Activated CD4-positive, alpha-beta T cell treated with anti-CD3 and anti-CD28 coated beads, Interleukin-2, amount 10 ng/mL, durations not matched to agents 7 days and 5 days (primary cell): ENCODE measurements around the gene PCDH9. TPM values are rescaled to one million over a fixed set of nuclear protein-coding genes. Genes with fewer than 3 reads are reported as not detected.

Experiments
- CTCF ChIA-PET: fragments of 350-600 bp; sonication (Branson Sonifier 250); formaldehyde crosslinking; loops from one replicate; lab custom pipeline; 2021; ENCODE audit warnings: antibody characterized with exemption; lab: Charles Lee
- POLR2A ChIA-PET: fragments of 350-600 bp; sonication (Branson Sonifier 250); formaldehyde crosslinking; loops from one replicate; lab custom pipeline; 2021; ENCODE audit warnings: antibody characterized with exemption; lab: Charles Lee
- DNase-seq: peaks from one replicate; pipeline ENCODE4 v3.0.0-alpha.2; 2020
- H3K27ac Mint-ChIP-seq: one replicate; pipeline ENCODE4 v1.8.0; 2021; ENCODE audit warnings: mild to moderate bottlenecking, moderate library complexity, mixed read lengths
- H3K27me3 Mint-ChIP-seq: one replicate; pipeline ENCODE4 v1.8.0; 2021; ENCODE audit warnings: mixed read lengths
- H3K36me3 Mint-ChIP-seq: one replicate; pipeline ENCODE4 v1.8.0; 2021; ENCODE audit warnings: low read depth, mixed read lengths
- H3K4me1 Mint-ChIP-seq: one replicate; pipeline ENCODE4 v1.8.0; 2021; ENCODE audit warnings: mixed read lengths
- H3K4me3 Mint-ChIP-seq: one replicate; pipeline ENCODE4 v1.8.0; 2021; ENCODE audit warnings: mild to moderate bottlenecking, moderate library complexity, mixed read lengths
- H3K9me3 Mint-ChIP-seq: one replicate; pipeline ENCODE4 v1.8.0; 2021; ENCODE audit warnings: mixed read lengths
- total RNA-seq, 2 experiments: library from RNA; stranded (reverse); gene quantifications; one replicate each; pipeline ENCODE4 v1.2.3, GENCODE V29; 2021

The PCDH9 gene
- total RNA-seq, 2 experiments from 2014 or later, result 0.25 to 0.30 TPM

- no peaks in the 10 kb centered on the region for H3K9me3 Mint-ChIP-seq
- DNase-seq, result no peak
- H3K36me3 Mint-ChIP-seq, result no peaks in the 10 kb centered on the region
- ChIA-PET POLR2A (no interaction called here), CTCF (interaction anchor here (0.6 kb wide), 1 partner anchor 448 kb away, joined by 3 read pairs; no protein-coding TSS in a partner anchor)
- H3K4me3 Mint-ChIP-seq, result no peak overlapping the region
- H3K4me1 Mint-ChIP-seq, result no peaks in the 10 kb centered on the region
- H3K27ac Mint-ChIP-seq, result no peak overlapping the region
- H3K27me3 Mint-ChIP-seq, result no peaks in the 10 kb centered on the region
Measured at GRCh38 chr13:66974174-66974573, 256.0 kb downstream of the PCDH9 start.

- no peak overlapping the region for H3K27ac Mint-ChIP-seq
- H3K36me3 Mint-ChIP-seq, result no peaks in the 10 kb centered on the region
- no peak overlapping the region for H3K4me3 Mint-ChIP-seq
- H3K9me3 Mint-ChIP-seq, result no peaks in the 10 kb centered on the region
- H3K27me3 Mint-ChIP-seq, result no peaks in the 10 kb centered on the region
- no peaks in the 10 kb centered on the region for H3K4me1 Mint-ChIP-seq
- no peak for DNase-seq
- ChIA-PET POLR2A (no interaction called here), CTCF (no interaction called here)
Measured at GRCh38 chr13:66972659-66973058, 257.5 kb downstream of the PCDH9 start.

GRCh38 chr13:66971004-66971403 is 259.1 kb downstream of the PCDH9 start:
- no peaks in the 10 kb centered on the region for H3K4me1 Mint-ChIP-seq
- no peaks in the 10 kb centered on the region for H3K36me3 Mint-ChIP-seq
- no peaks in the 10 kb centered on the region for H3K9me3 Mint-ChIP-seq
- CTCF ChIA-PET, result no interaction called here
- no peak overlapping the region for H3K4me3 Mint-ChIP-seq
- no peaks in the 10 kb centered on the region for H3K27me3 Mint-ChIP-seq
- POLR2A ChIA-PET, result no interaction called here
- no peak for DNase-seq
- no peak overlapping the region for H3K27ac Mint-ChIP-seq

- POLR2A ChIA-PET, result no interaction called here
Measured at GRCh38 chr13:66969291-66969690, 260.8 kb downstream of the PCDH9 start.

DNA sequence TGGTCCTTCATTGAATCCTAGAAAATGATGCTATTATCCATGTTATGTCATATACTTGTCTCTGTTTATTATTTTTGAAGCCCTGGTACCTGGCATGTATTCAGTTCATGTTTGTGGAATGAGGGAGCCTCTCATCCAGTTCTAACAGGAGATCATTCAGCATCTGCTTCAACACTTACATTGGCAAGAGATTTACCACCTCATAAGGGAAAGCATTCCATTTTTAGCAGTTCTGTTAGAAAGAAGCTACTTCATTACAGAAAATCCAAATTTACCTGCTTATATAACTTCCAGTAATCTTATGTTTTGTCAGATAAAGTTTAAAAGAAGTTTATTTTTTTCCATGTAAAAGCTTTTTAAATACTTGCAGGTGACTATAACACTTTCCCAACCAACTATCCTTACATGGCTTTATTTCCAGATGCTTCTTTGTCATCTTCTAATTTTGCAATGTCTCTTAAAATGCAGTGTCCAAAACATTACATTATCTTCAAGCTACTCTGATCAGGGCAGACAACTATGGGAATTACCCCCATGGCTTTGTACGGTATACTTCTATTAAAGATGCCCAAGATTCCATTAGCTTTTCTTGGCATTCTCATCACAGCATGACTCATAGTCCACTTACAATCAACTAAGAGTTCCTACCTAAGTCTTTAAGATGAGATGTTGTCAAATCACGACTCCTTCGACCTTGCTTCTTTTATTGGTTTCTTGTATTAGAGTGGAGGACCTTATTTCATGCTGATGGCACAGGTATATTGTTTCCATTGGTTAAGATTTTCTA is 262.1 kb downstream of the PCDH9 start:
- POLR2A ChIA-PET, result no interaction called here
- Mint-ChIP-seq H3K9me3 (no peaks in the 10 kb centered on the region), H3K4me1 (no peaks in the 10 kb centered on the region), H3K27ac (no peak overlapping the region), H3K36me3 (no peaks in the 10 kb centered on the region), H3K4me3 (no peak overlapping the region), H3K27me3 (no peaks in the 10 kb centered on the region)
- CTCF ChIA-PET, result no interaction called here
- DNase-seq, result no peak

More at GRCh38 chr13:66969291-66969690, 260.8 kb downstream of the PCDH9 start:
- Mint-ChIP-seq H3K4me3 (no peak overlapping the region), H3K4me1 (no peaks in the 10 kb centered on the region), H3K27me3 (no peaks in the 10 kb centered on the region), H3K27ac (no peak overlapping the region), H3K9me3 (no peaks in the 10 kb centered on the region), H3K36me3 (no peaks in the 10 kb centered on the region)
- no peak for DNase-seq
- CTCF ChIA-PET, result no interaction called here

DNA sequence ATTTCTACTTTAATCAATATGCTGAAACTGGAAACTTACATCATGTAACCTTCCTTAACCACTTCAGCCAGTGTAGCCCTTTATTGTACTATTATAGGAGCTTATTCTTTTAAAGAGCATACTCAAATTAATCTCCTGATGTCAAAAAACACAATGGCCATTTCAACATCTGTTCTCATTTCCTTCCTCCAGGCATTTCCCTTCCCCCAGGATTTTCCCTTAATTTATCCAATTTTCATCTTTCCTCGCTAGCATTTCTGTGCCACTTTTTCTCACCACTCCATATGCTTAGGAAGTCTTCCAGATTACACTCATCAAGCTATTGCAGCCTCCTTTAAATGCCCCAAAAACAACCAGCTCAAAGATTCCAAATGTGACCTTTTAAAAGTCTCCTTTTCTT is 265.0 kb downstream of the PCDH9 start:
- Mint-ChIP-seq H3K36me3 (no peaks in the 10 kb centered on the region), H3K9me3 (no peaks in the 10 kb centered on the region), H3K4me1 (no peaks in the 10 kb centered on the region), H3K27ac (no peak overlapping the region), H3K27me3 (no peaks in the 10 kb centered on the region), H3K4me3 (no peak overlapping the region)
- ChIA-PET CTCF (no interaction called here), POLR2A (no interaction called here)
- DNase-seq, result no peak

- Mint-ChIP-seq H3K27ac (no peak overlapping the region), H3K27me3 (no peaks in the 10 kb centered on the region), H3K9me3 (no peaks in the 10 kb centered on the region), H3K36me3 (no peaks in the 10 kb centered on the region), H3K4me1 (no peaks in the 10 kb centered on the region), H3K4me3 (no peak overlapping the region)
- ChIA-PET POLR2A (no interaction called here), CTCF (interaction anchor here (0.6 kb wide), 1 partner anchor 1104 kb away, joined by 3 read pairs; no protein-coding TSS in a partner anchor)
- DNase-seq, result no peak
Measured at GRCh38 chr13:66962953-66963352, 267.2 kb downstream of the PCDH9 start.

- Mint-ChIP-seq H3K9me3 (no peaks in the 10 kb centered on the region), H3K27ac (no peak overlapping the region)
Measured at GRCh38 chr13:66958611-66959010, 271.5 kb downstream of the PCDH9 start.

DNA sequence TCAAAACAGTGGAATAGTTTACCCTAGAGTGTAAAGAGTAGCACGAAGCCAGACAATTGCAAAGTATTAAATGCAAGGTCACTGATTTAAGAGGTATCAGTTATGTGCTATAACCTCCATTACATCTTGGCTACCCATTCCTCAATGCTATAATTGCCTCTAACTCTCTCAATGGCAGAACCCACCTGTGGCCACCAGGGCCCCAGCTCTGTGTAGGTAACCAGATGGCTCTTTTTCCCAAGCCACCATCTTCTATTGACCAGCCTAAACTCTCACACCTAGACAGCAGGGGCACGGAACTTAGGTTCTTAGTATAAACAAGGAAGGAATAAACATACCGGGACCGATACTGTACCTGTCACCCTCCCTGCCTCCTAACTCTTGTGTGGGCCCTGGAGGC is 277.6 kb downstream of the PCDH9 start:
- no peak for DNase-seq
- no peak overlapping the region for H3K27ac Mint-ChIP-seq
- H3K27me3 Mint-ChIP-seq, result no peaks in the 10 kb centered on the region
- H3K9me3 Mint-ChIP-seq, result no peaks in the 10 kb centered on the region
- H3K4me3 Mint-ChIP-seq, result no peak overlapping the region
- POLR2A ChIA-PET, result no interaction called here
- H3K4me1 Mint-ChIP-seq, result no peaks in the 10 kb centered on the region
- CTCF ChIA-PET, result no interaction called here
- H3K36me3 Mint-ChIP-seq, result no peaks in the 10 kb centered on the region

More at GRCh38 chr13:66958611-66959010, 271.5 kb downstream of the PCDH9 start:
- CTCF ChIA-PET, result no interaction called here
- POLR2A ChIA-PET, result no interaction called here
- H3K4me3 Mint-ChIP-seq, result no peak overlapping the region
- DNase-seq, result no peak
- H3K4me1 Mint-ChIP-seq, result no peaks in the 10 kb centered on the region
- no peaks in the 10 kb centered on the region for H3K27me3 Mint-ChIP-seq
- H3K36me3 Mint-ChIP-seq, result no peaks in the 10 kb centered on the region

- H3K4me3 Mint-ChIP-seq, result no peak overlapping the region
- ChIA-PET POLR2A (no interaction called here), CTCF (no interaction called here)
- no peak overlapping the region for H3K27ac Mint-ChIP-seq
- H3K4me1 Mint-ChIP-seq, result no peaks in the 10 kb centered on the region
- no peaks in the 10 kb centered on the region for H3K27me3 Mint-ChIP-seq
- H3K9me3 Mint-ChIP-seq, result no peaks in the 10 kb centered on the region
- no peaks in the 10 kb centered on the region for H3K36me3 Mint-ChIP-seq
- no peak for DNase-seq
Measured at GRCh38 chr13:66951426-66951825, 278.7 kb downstream of the PCDH9 start.

- no peaks in the 10 kb centered on the region for H3K4me1 Mint-ChIP-seq
- H3K36me3 Mint-ChIP-seq, result no peaks in the 10 kb centered on the region
- POLR2A ChIA-PET, result no interaction called here
- no peak overlapping the region for H3K27ac Mint-ChIP-seq
- no peak for DNase-seq
- no peak overlapping the region for H3K4me3 Mint-ChIP-seq
- CTCF ChIA-PET, result interaction anchor here (1.3 kb wide), 1 partner anchor 35 kb away, joined by 3 read pairs; no protein-coding TSS in a partner anchor
- no peaks in the 10 kb centered on the region for H3K9me3 Mint-ChIP-seq
- no peaks in the 10 kb centered on the region for H3K27me3 Mint-ChIP-seq
Measured at GRCh38 chr13:66950666-66951065, 279.5 kb downstream of the PCDH9 start.

DNA sequence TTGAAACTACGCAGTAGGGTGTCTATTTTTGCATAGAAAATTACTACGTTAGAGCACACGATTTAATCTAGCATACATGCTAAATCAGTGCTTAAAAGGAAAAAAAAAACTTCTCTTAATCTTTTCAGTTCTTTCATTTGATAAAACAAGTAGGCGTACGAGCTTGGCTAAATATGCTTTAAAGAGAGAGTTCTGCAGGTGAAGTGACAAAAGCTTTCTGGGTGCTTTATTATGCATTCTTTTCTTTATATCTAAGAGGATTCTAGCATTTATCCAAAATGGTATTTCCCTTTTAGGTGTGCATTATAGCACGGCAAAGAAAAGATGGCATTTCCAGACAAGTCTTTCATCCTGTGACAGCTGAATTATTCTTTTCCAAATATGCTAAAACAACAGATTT is 281.2 kb downstream of the PCDH9 start:
- no peaks in the 10 kb centered on the region for H3K9me3 Mint-ChIP-seq
- ChIA-PET CTCF (no interaction called here), POLR2A (no interaction called here)
- H3K27ac Mint-ChIP-seq, result no peak overlapping the region
- no peaks in the 10 kb centered on the region for H3K27me3 Mint-ChIP-seq
- H3K4me3 Mint-ChIP-seq, result no peak overlapping the region
- no peak for DNase-seq
- no peaks in the 10 kb centered on the region for H3K36me3 Mint-ChIP-seq
- H3K4me1 Mint-ChIP-seq, result no peaks in the 10 kb centered on the region

DNA sequence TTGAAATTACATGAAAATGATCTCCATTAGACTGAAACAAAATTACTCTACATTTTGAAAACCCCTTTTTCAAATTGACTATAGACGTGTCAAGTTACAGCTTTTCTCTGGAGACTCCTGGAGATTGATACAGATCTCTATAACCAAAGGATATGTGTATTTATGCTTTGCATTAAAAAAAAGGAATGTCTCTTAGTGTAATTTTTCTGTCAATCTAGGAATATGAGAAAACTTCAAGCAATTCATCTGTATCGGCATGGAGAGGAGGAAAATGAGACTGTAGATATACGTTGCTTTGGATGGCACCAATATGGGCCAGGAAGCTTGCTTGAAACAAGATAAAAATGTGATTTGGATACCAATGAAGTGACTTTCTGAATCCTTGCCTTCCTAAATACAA is 286.6 kb downstream of the PCDH9 start:
- Mint-ChIP-seq H3K27me3 (no peaks in the 10 kb centered on the region), H3K9me3 (no peaks in the 10 kb centered on the region), H3K4me1 (no peaks in the 10 kb centered on the region), H3K36me3 (no peaks in the 10 kb centered on the region), H3K4me3 (no peak overlapping the region), H3K27ac (no peak overlapping the region)
- DNase-seq, result no peak
- POLR2A ChIA-PET, result no interaction called here
- CTCF ChIA-PET, result no interaction called here

GRCh38 chr13:66940113-66940512 is 290.0 kb downstream of the PCDH9 start:
- no peak for DNase-seq
- POLR2A ChIA-PET, result no interaction called here
- Mint-ChIP-seq H3K4me3 (no peak overlapping the region), H3K27ac (no peak overlapping the region), H3K9me3 (no peaks in the 10 kb centered on the region), H3K36me3 (no peaks in the 10 kb centered on the region), H3K4me1 (no peaks in the 10 kb centered on the region), H3K27me3 (no peaks in the 10 kb centered on the region)
- CTCF ChIA-PET, result no interaction called here
